Stomach (tissue), 4 donors: ENCODE results near the gene DCP2.

Experiments
- CTCF ChIP-seq, 7 experiments: fragments of 450-650 bp in 4 of 7; fragments of 200-600 bp in 3 of 7; sonication (generic) in 3 of 7; IDR thresholded peaks; one replicate each; pipeline ENCODE4 v1.5.1; 2016 to 2019; ENCODE audit warnings: antibody characterized with exemption in 7 of 7, control low read depth in 2 of 7, mild to moderate bottlenecking in 1 of 7
- EP300 ChIP-seq: sonication (generic); formaldehyde crosslinking; IDR thresholded peaks from one replicate; pipeline ENCODE4 v1.6.1; 2017; ENCODE audit warnings: antibody characterized with exemption
- POLR2A ChIP-seq, 4 donors: fragments of 450-650 bp; IDR thresholded peaks; one replicate each; pipeline ENCODE4 v1.6.1; 2016; ENCODE audit warnings: antibody characterized with exemption in 4 of 4, control low read depth in 2 of 4, mild to moderate bottlenecking in 1 of 4, moderate library complexity in 1 of 4
- POLR2AphosphoS5 ChIP-seq, 3 donors: sonication (generic); formaldehyde crosslinking; IDR thresholded peaks; one replicate each; pipeline ENCODE4 v1.6.1; 2016; ENCODE audit warnings: antibody characterized with exemption in 3 of 3

DNA sequence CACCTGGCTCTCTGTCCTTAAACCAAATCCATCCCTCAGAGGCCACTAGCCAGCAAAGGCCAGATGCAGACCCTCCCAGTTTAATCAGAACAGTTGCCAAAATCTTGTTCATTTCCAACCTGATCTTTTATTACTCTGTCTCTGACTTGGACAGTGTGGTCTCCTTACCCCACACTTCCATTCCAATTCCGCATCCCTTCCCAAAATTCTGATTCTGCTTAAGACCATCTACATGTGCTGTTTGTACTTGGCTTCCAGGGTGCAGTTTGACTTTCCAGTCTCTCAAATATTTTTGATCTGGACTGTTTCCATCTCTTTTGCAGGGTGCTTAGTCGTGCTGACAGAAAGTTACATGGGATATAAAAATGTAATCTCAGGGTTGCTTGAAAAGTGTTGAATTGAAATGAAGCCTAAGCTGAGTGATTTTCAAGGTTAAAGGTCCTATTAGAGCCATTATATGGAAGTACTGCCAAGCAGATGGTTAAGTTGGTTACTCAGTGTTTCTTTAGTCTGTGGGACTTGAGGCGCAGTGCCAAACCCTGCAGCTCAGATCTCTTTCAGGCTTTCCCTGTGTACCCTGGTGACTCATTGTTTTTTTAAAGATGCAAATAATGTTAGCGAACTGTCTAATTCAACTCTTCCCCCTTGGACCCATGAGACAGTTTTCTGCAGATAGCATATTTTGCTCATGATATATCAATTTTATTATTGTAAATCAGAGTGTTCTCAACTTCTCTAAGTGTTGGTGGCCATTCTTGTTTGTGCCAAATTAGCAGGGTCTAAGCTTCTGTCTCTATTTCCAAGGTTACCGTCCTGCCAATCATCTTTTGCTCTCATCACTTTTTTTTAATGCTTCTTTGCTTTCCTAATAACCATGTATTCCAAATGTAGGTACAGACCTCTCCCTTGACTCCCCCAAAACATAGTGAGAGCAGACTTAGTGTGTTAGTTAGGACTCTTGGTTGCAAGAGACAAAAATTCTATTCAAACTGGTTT is 18.2 kb upstream of the DCP2 start:
- no peak for TF ChIP-seq CTCF (IDR thresholded peaks at IDR 0.05)
- TF ChIP-seq EP300: no peak
- peak in 1 of 3 donors; percentile 70 for TF ChIP-seq POLR2AphosphoS5 (IDR thresholded peaks at IDR 0.05)
- no peak for TF ChIP-seq POLR2A (IDR thresholded peaks at IDR 0.05)
